HG03045 (cell line): Measurements from ENCODE around the gene SLAMF1.
"Not testable (repeated sequence)": the region's sequence is repeated elsewhere in the genome, so short reads cannot be mapped to it uniquely, and the experiment has no call there.

Experiments used
- ATAC-seq: cut with Tn5 transposase; IDR thresholded peaks from one replicate; pipeline ENCODE4 v1.9.1; 2021; ENCODE audit warnings: mild to moderate bottlenecking, moderate library complexity; ENCODE audit not compliant: unreplicated experiment

The SLAMF1 gene

DNA sequence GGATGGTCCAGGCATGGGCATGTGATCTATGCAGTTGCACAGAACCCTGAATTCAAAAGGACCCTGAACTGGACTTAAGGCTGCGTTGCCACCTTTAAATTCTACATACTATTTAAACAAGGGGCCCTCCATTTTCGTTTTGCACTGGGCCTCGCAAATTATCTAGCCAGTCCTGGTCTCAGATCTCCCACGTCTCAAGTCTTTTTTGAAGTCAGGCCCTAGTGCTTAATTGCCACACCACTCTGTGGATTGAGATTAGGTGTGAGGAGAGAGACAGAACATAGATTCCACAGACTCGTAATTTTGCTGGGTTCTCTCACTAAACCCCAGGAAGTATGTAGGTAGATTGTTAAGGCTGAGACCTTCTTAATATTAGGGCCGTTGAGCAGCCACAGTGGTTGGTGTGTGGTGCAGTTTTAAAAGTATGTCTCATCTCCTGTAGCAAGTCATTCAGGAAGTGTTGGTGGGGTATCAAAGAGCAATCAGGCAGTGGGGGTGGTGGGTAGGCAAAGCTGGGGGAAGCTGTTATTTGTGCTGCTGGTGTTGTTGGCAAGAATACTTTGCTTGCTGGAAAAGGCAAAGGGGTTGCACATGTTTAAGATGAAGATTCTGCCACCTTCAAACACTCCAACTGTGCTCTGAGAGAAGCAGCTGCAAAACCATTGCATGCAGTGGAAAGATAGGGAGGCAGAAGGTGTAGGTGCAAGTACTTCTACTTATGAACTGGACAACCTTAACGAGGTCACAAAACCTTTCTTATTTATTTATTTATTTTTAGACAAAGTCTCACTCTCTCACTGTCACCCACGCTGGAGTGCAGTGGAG is 78.8 kb downstream of the SLAMF1 start:
- ATAC-seq = no peak

DNA sequence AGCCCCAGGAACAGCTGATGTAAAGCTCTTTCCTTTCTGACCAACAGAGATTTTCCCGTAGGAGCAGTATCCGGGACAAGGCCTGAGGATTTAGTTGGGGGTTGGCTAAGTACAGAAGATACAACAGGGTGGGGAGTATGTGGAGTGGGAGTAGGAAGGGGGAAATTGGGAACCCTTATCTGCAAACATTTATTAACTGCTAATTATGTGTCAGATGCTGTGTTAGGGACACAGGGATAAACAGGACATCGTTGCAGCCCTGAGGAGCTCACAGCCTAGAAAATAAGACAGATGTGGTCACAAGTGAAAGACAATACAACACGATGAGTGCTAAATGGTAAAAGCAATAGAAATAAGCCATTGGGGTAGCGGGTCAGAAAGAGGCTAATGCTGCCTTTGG is 79.5 kb downstream of the SLAMF1 start:
- no peak for ATAC-seq

- ATAC-seq = no peak
Observed at GRCh38 chr1:160565564-160565963, 81.3 kb downstream of the SLAMF1 start.

DNA sequence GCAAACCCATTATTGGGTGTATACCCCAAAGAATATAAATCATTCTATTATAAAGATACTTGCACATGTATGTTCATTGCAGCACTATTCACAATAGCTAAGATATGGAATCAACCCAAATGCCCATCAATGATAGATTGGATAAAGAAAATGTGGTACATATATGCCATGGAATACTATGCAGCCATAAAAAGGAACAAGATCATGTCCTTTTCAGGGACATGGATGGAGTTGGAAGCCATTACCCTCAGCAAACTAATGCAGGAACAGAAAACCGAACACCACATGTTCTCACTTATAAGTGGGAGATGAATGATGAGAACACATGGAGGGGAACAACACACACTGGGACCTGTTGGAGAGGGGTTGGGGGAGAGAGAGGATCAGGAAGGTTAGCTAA is 83.6 kb downstream of the SLAMF1 start:
- not testable (repeated sequence) for ATAC-seq

DNA sequence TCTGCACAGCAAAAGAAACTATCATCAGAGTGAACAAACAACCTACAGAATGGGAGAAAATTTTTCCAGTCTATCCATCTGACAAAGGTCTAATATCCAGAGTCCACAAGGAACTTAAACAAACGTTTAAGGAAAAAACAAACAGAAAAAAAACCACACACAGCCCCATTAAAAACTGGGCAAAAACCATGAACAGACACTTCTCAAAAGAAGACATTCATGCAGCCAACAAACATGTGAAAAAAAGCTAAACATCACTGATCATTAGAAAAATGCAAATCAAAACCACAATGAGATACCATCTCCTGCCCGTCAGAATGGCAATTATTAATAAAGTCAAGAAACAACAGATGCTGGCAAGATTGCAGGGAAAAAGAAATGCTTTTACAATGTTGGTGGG is 84.1 kb downstream of the SLAMF1 start:
- not testable (repeated sequence) for ATAC-seq

GRCh38 chr1:160560806-160561205 is 86.0 kb downstream of the SLAMF1 start:
- no peak for ATAC-seq

DNA sequence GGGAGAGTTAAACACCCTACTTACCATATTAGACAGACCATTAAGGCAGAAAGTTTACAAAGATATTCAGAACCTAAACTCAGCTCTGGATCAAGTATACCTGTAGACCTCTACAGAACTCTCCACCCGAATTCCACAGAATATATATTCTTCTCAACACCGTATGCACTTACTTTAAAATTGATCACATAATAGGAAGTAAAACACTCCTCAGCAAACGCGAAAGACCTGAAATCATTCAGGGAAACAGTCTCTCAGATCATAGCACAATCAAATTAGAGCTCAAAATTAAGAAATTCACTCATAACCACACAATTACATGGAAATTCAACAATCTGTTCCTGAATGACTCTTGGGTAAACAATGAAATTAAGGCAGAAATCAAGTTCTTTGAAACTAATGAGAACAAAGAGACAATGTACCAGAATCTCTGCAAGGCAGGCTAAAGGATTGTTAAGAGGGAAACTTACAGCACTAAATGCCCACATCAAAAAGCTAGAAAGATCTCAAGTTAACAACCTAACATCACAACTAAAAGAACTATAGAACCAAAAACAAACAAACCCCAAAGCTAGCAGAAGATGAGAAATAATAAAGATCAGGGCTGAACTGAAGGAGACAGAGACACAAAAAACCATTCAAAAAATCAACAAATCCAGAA is 86.7 kb downstream of the SLAMF1 start:
- ATAC-seq = no peak

GRCh38 chr1:160559437-160559836 is 87.4 kb downstream of the SLAMF1 start:
- ATAC-seq = not testable (repeated sequence)

GRCh38 chr1:160558660-160559380 is 88.0 kb downstream of the SLAMF1 start:
- ATAC-seq = no peak
